HEK293T (cell line): Measurements from ENCODE around the gene TMEM11.

Experiments used
- CTCF ChIA-PET: fragments of 350-600 bp; formaldehyde crosslinking; extraction: SDS; loops from one replicate; lab custom pipeline; 2021; ENCODE audit warnings: antibody characterized with exemption, inconsistent platforms; lab: Yijun Ruan, JAX
- POLR2A ChIA-PET: fragments of 350-600 bp; formaldehyde crosslinking; extraction: SDS; loops from one replicate; lab custom pipeline; 2020; ENCODE audit warnings: antibody characterized with exemption, inconsistent platforms; lab: Yijun Ruan, JAX
- DNase-seq: peaks from one replicate; pipeline ENCODE4 v3.0.0; 2012; ENCODE audit warnings: mixed read lengths; ENCODE audit errors: extremely low spot score
- ARNT ChIP-seq: fragments of 450-650 bp; IDR thresholded peaks from 2 replicates; pipeline ENCODE4 v1.6.1; 2017; ENCODE audit warnings: mild to moderate bottlenecking
- BHLHE40 ChIP-seq: fragments of 450-650 bp; IDR thresholded peaks from 2 replicates; pipeline ENCODE4 v1.6.1; 2016; ENCODE audit warnings: mild to moderate bottlenecking, moderate library complexity, borderline replicate concordance
- CTBP1 ChIP-seq: fragments of 450-650 bp; IDR thresholded peaks from 2 replicates; pipeline ENCODE4 v1.6.1; 2016; ENCODE audit warnings: borderline replicate concordance
- ELF4 ChIP-seq: fragments of 450-650 bp; IDR thresholded peaks from 2 replicates; pipeline ENCODE4 v1.6.1; 2017; ENCODE audit warnings: antibody characterized with exemption
- FOXA1 ChIP-seq: fragments of 450-650 bp; IDR thresholded peaks from 2 replicates; pipeline ENCODE4 v1.6.1; 2016; ENCODE audit warnings: mild to moderate bottlenecking
- FOXK2 ChIP-seq: fragments of 450-650 bp; IDR thresholded peaks from 2 replicates; pipeline ENCODE4 v1.6.1; 2016; ENCODE audit warnings: mild to moderate bottlenecking
- FOXM1 ChIP-seq: fragments of 450-650 bp; IDR thresholded peaks from 2 replicates; pipeline ENCODE4 v1.6.1; 2017; ENCODE audit warnings: mild to moderate bottlenecking, borderline replicate concordance
- HDGF ChIP-seq: fragments of 450-650 bp; IDR thresholded peaks from 2 replicates; pipeline ENCODE4 v1.6.1; 2017; ENCODE audit warnings: antibody characterized with exemption, borderline replicate concordance
- L3MBTL2 ChIP-seq: fragments of 450-650 bp; conservative IDR thresholded peaks from 2 replicates; pipeline ENCODE4 v1.6.1; 2016; ENCODE audit warnings: mild to moderate bottlenecking
- LEF1 ChIP-seq: fragments of 450-650 bp; IDR thresholded peaks from 2 replicates; pipeline ENCODE4 v1.6.1; 2017; ENCODE audit warnings: mild to moderate bottlenecking, borderline replicate concordance
- NFRKB ChIP-seq: fragments of 450-650 bp; IDR thresholded peaks from 2 replicates; pipeline ENCODE4 v1.6.1; 2016; ENCODE audit warnings: mild to moderate bottlenecking, moderate library complexity
- SP1 ChIP-seq: fragments of 450-650 bp; IDR thresholded peaks from 2 replicates; pipeline ENCODE4 v1.6.1; 2017
- SUZ12 ChIP-seq: fragments of 450-650 bp; IDR thresholded peaks from 2 replicates; pipeline ENCODE4 v1.6.1; 2016; ENCODE audit warnings: mild to moderate bottlenecking
- TARDBP ChIP-seq: fragments of 450-650 bp; IDR thresholded peaks from 2 replicates; pipeline ENCODE4 v1.6.1; 2016
- ZNF384 ChIP-seq: fragments of 450-650 bp; IDR thresholded peaks from 2 replicates; pipeline ENCODE4 v1.6.1; 2016
- TF ChIP-seq, protein P1 (sequence below): fragments of 450-650 bp; IDR thresholded peaks from 2 replicates; pipeline ENCODE4 v1.6.1; 2016

The TMEM11 gene

DNA sequence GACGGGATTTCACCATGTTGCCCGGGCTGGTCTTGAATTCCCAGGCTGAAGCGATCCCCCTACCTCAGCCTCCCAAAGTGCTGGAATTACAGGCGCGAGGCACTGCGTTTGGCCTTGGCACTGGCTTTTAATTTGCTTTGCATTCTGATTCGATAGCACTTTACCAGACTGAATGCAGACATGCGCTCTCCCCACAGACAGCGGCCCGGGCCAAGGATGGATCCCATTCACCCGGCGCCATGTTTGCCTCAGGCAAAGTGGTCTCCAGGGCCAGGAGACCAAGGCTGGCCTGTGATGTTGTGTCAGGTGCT lies 45.5 kb downstream of the TMEM11 start:
- CTCF ChIA-PET = no interaction called here
- POLR2A ChIA-PET = no interaction called here
- no peak for DNase-seq
- TF ChIP-seq FOXA1 = no peak
- TF ChIP-seq CTBP1 = no peak
- no peak for TF ChIP-seq FOXM1
- no peak for TF ChIP-seq FOXK2

DNA sequence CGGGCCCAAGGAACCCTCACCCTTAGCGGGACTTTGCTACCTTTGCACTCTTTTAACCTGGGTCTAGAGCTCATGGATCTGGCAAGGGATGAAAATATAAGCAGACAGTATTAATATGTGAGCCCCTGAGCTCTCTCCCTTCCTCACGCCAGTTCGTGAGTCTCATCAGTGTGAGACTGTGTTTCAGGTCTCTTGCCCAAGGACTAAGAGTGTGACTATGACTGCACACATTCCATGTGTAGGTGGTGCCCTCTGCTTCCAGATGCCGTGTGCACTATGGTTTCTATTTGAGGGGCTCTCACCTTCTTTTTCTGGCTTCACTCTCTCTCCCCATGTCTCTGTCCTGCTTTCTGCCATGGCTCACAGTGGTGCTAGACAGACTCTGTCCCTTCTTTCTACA lies 46.7 kb downstream of the TMEM11 start:
- TF ChIP-seq TARDBP = no peak
- TF ChIP-seq LEF1 = no peak
- no peak for TF ChIP-seq HDGF
- no peak for TF ChIP-seq FOXM1
- TF ChIP-seq BHLHE40 = no peak
- no peak for TF ChIP-seq FOXA1
- no peak for TF ChIP-seq SP1
- TF ChIP-seq, protein P1, sequence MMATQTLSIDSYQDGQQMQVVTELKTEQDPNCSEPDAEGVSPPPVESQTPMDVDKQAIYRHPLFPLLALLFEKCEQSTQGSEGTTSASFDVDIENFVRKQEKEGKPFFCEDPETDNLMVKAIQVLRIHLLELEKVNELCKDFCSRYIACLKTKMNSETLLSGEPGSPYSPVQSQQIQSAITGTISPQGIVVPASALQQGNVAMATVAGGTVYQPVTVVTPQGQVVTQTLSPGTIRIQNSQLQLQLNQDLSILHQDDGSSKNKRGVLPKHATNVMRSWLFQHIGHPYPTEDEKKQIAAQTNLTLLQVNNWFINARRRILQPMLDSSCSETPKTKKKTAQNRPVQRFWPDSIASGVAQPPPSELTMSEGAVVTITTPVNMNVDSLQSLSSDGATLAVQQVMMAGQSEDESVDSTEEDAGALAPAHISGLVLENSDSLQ = no peak
- TF ChIP-seq SUZ12 = no peak
- TF ChIP-seq NFRKB = no peak
- no peak for TF ChIP-seq ELF4
- no peak for TF ChIP-seq L3MBTL2
- TF ChIP-seq FOXK2 = no peak
- no peak for TF ChIP-seq ARNT
- no peak for TF ChIP-seq ZNF384
- TF ChIP-seq CTBP1 = no peak
- DNase-seq = no peak
- CTCF ChIA-PET = interaction anchor here (1.5 kb wide), 1 partner anchor 48 kb away, joined by 4 read pairs; no protein-coding TSS in a partner anchor
- POLR2A ChIA-PET = no interaction called here

DNA sequence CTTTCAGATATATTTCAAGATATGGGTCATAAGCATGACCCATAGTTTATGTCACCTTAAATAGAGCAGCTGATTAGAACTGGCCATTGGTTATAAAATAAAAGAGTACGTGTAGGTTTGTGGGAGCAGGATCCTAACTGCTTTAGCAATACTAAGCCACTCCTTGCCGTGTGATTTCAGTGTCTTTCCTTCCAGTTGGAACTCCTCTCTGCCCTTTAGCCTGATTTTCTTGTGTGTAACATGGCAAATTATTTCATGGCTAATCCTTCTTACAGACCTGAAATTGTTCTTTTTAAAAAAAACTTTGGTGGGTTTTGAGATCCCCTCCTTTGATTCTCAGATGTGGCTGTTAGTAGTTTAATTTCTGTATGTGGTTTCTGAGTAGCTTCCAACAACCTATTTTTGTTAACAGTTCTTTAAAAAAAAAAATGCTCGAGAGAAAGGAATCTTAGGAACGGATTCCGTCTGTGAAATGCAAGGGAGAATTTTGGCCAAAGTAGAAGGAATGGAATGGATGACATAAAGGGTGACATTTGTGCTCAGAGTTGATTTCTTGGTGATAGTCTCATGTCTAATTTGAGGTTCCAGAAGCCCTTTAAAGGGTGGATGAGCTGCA lies 47.3 kb downstream of the TMEM11 start:
- DNase-seq = no peak
- ChIA-PET CTCF (interaction anchor here (0.7 to 1.5 kb wide), 2 partner anchors 48 to 1778 kb away, joined by 4 read pairs; no protein-coding TSS in a partner anchor), POLR2A (no interaction called here)
- TF ChIP-seq BHLHE40 (no peak), HDGF (no peak), L3MBTL2 (no peak), FOXK2 (no peak), CTBP1 (no peak), ARNT (no peak), TARDBP (no peak), ZNF384 (no peak), FOXA1 (no peak), ELF4 (no peak), SUZ12 (no peak)

DNA sequence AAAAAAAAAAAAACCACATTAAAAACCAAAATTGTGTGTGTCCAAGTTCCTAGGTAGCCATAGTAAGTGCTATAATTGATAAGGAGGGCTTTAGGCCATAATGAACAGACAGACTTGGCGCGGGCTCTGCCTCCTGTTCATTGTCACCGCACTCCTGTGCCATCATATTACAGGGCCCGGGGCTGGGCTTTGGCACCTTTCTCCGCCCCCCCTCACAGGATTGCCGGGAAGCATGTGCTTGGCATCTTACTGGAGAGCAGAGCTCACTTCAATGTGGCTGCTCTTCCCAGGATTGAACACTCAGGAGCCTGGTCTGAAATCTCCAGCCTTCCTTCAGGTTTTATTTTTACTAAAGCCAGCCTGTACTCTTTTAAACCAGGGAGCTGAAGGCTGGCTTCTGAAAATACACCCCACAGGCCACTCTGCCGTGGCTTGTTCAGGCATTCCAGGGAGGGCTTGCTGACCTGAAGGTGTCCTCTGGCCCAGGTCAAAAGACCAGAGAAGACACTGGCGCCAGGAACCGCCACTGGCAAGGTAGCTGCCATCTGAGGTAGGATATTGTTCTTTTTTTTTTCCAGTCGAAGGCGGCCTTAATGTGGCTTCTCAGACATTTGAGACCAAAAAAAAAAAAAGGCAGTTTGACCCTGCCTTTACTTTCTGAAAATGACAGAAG lies 47.9 kb downstream of the TMEM11 start:
- POLR2A ChIA-PET = no interaction called here
- CTCF ChIA-PET = interaction anchor here (0.7 to 1.5 kb wide), 2 partner anchors 47 to 1778 kb away, joined by 4 read pairs; no protein-coding TSS in a partner anchor
- DNase-seq = no peak
- TF ChIP-seq FOXM1 (no peak), SP1 (no peak), SUZ12 (no peak), CTBP1 (no peak), FOXK2 (no peak), ZNF384 (no peak), ELF4 (no peak)

DNA sequence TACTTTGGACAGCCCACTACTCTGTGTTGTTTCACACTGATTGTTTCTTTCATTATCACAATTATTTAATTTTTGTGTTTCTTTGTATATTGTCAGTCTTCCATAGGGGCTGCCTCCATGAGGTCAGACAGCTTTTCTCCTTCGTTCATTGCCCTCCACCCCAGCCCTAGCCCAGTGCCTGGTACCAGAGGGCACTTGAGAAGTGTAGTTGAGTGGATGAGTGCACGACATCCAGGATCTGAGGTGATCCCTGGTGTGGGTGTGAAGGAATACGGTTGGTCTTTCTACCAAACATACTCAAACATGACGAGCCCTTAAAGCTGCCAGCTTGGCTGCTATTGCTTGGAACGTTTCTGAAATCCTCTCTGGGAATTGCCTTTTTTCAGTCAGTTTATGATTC lies 49.3 kb downstream of the TMEM11 start:
- ChIA-PET CTCF (no interaction called here), POLR2A (no interaction called here)
- TF ChIP-seq BHLHE40 = no peak
- TF ChIP-seq NFRKB = no peak
- no peak for TF ChIP-seq CTBP1
- TF ChIP-seq L3MBTL2 = no peak
- TF ChIP-seq ZNF384 = no peak
- TF ChIP-seq FOXA1 = no peak
- TF ChIP-seq SP1 = no peak
- TF ChIP-seq, protein P1 = no peak
- no peak for TF ChIP-seq ARNT
- TF ChIP-seq LEF1 = no peak
- no peak for TF ChIP-seq FOXM1
- TF ChIP-seq ELF4 = no peak
- no peak for TF ChIP-seq HDGF
- TF ChIP-seq SUZ12 = no peak
- TF ChIP-seq FOXK2 = no peak
- no peak for TF ChIP-seq TARDBP
- DNase-seq = no peak

DNA sequence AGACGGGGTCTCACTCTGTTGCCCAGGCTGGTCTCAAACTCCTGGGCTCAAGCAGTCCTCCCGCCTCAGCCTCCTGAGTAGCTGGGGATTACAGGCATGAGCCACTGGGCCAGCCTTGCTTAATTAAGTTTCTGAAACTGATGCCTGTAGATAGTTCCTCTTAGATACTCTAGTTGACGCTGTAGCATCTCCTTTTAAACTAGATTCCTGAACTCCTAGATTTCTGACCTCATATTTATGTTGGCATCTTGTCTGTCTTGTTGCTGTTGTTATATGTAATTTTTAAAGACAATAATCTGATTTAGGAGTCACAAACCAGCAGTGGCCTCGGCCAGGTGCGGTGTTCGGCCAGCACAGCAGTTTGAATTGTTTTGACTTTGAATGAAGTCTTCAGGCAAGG lies 49.7 kb downstream of the TMEM11 start:
- TF ChIP-seq HDGF = no peak
- no peak for TF ChIP-seq ELF4
- no peak for TF ChIP-seq LEF1
- TF ChIP-seq NFRKB = no peak
- TF ChIP-seq ARNT = no peak
- TF ChIP-seq FOXA1 = no peak
- TF ChIP-seq SP1 = no peak
- TF ChIP-seq CTBP1 = no peak
- TF ChIP-seq FOXM1 = no peak
- no peak for TF ChIP-seq SUZ12
- no peak for TF ChIP-seq TARDBP
- TF ChIP-seq L3MBTL2 = no peak
- no peak for TF ChIP-seq ZNF384
- ChIA-PET POLR2A (no interaction called here), CTCF (no interaction called here)
- no peak for DNase-seq

DNA sequence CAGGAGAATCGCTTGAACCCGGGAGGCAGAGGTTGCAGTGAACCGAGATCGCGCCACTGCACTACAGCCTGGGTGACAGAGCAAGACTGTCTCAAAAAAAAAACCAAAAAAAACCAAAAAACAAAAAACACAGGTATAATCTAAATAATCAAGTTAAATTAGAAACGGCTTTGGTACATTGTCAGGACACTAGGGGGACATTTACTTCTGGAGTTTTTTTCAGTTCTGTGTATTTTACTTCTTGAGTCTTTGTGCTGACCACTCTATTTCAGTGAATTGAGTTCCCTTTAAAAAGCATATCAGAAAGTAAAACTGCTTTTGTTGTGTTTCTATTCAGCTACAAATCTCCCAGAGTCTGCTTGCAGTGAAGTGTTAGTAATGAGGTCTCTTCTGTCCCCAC lies 50.9 kb downstream of the TMEM11 start:
- CTCF ChIA-PET = no interaction called here

More for the DNA sequence above, 50.9 kb downstream of the TMEM11 start:
- no peak for DNase-seq
- TF ChIP-seq, protein P1 = no peak
- TF ChIP-seq SP1 (no peak), LEF1 (no peak), BHLHE40 (no peak), HDGF (no peak), FOXM1 (no peak), FOXA1 (no peak), NFRKB (no peak)
- POLR2A ChIA-PET = no interaction called here
